Neural cell (in vitro differentiated cells): Measurements from ENCODE around the gene YJEFN3. TPM values are rescaled to one million over a fixed set of nuclear protein-coding genes. Genes with fewer than 3 reads are reported as not detected.

Experiments used
- H2AFZ ChIP-seq: fragments of 200-600, 300-800 bp; sonication (generic), shearing (Covaris generic); 2 replicates; pipeline ENCODE4 v1.6.0; 2014; ENCODE audit warnings: low read depth, mild to moderate bottlenecking, antibody characterized with exemption, low read length, moderate library complexity
- H3F3A ChIP-seq: fragments of 200-600 bp; shearing (Covaris generic); 2 replicates; pipeline ENCODE4 v1.6.1; 2016; ENCODE audit warnings: mild to moderate bottlenecking, moderate library complexity, mixed read lengths, antibody characterized with exemption, low read length; ENCODE audit not compliant: insufficient read depth, poor library complexity, severe bottlenecking
- H3K27ac ChIP-seq: fragments of 200-600, 300-800 bp; sonication (generic), shearing (Covaris generic); 2 replicates; pipeline ENCODE4 v1.5.1; 2014; ENCODE audit warnings: mild to moderate bottlenecking, low read length, moderate library complexity
- H3K27me3 ChIP-seq: fragments of 300-800, 200-600 bp; sonication (generic), shearing (Covaris generic); 2 replicates; pipeline ENCODE4 v1.6.0; 2014; ENCODE audit warnings: mild to moderate bottlenecking, low read depth, low read length, moderate library complexity; ENCODE audit not compliant: insufficient read depth
- H3K36me3 ChIP-seq: fragments of 300-800, 200-600 bp; sonication (generic), shearing (Covaris generic); 2 replicates; pipeline ENCODE4 v1.5.1; 2014; ENCODE audit warnings: mild to moderate bottlenecking, antibody characterized with exemption, low read length, moderate library complexity; ENCODE audit not compliant: insufficient read depth
- H3K4me2 ChIP-seq: fragments of 300-800, 200-600 bp; sonication (generic), shearing (Covaris generic); 2 replicates; pipeline ENCODE4 v1.6.0; 2014; ENCODE audit warnings: mild to moderate bottlenecking, low read length
- H3K4me3 ChIP-seq: fragments of 300-800, 200-600 bp; sonication (generic), shearing (Covaris generic); 2 replicates; pipeline ENCODE4 v1.5.1; 2014; ENCODE audit warnings: mild to moderate bottlenecking, low read length, moderate library complexity
- H3K79me2 ChIP-seq: fragments of 200-600 bp; shearing (Covaris generic); replicated peaks from 2 replicates; pipeline ENCODE4 v1.6.0; 2014; ENCODE audit warnings: mild to moderate bottlenecking, low read length, moderate library complexity; ENCODE audit not compliant: insufficient read depth
- H3K9ac ChIP-seq: fragments of 300-800, 200-600 bp; sonication (generic), shearing (Covaris generic); 2 replicates; pipeline ENCODE4 v1.6.1; 2016; ENCODE audit warnings: mild to moderate bottlenecking, low read length, mixed read lengths
- H3K9me2 ChIP-seq: fragments of 200-600 bp; shearing (Covaris generic); 2 replicates; pipeline ENCODE4 v1.6.1; 2016; ENCODE audit warnings: mild to moderate bottlenecking, low read length, mixed read lengths; ENCODE audit not compliant: insufficient read depth
- H3K9me3 ChIP-seq: fragments of 200-600, 300-800 bp; sonication (generic), shearing (Covaris generic); 2 replicates; pipeline ENCODE4 v1.6.1; 2016; ENCODE audit warnings: mild to moderate bottlenecking, mixed run types, low read length, moderate library complexity, mixed read lengths
- H4K20me1 ChIP-seq: fragments of 200-600 bp; shearing (Covaris generic); 2 replicates; pipeline ENCODE4 v1.6.1; 2016; ENCODE audit warnings: mild to moderate bottlenecking, mixed run types; ENCODE audit not compliant: insufficient read depth
- EP300 ChIP-seq: fragments of 450-650 bp; conservative IDR thresholded peaks from 2 replicates; pipeline ENCODE4 v1.6.1; 2014; ENCODE audit warnings: antibody characterized with exemption, mild to moderate bottlenecking, moderate library complexity; ENCODE audit not compliant: poor library complexity, severe bottlenecking
- EZH2 ChIP-seq: fragments of 200-600, 300-800 bp; shearing (Covaris generic), sonication (generic); IDR thresholded peaks from 2 replicates; pipeline ENCODE4 v1.6.1; 2014; ENCODE audit warnings: antibody characterized with exemption, low read length, borderline replicate concordance, mild to moderate bottlenecking; ENCODE audit not compliant: insufficient read depth, poor library complexity, severe bottlenecking
- MXI1 ChIP-seq: fragments of 450-650 bp; conservative IDR thresholded peaks from 2 replicates; pipeline ENCODE4 v1.6.1; 2014; ENCODE audit warnings: antibody characterized with exemption, mild to moderate bottlenecking; ENCODE audit not compliant: poor library complexity, severe bottlenecking
- POLR2AphosphoS5 ChIP-seq: IDR thresholded peaks from 2 replicates; pipeline ENCODE4 v1.6.1; 2012
- RAD21 ChIP-seq: fragments of 450-650 bp; conservative IDR thresholded peaks from 2 replicates; pipeline ENCODE4 v1.6.1; 2014; ENCODE audit warnings: antibody characterized with exemption, mild to moderate bottlenecking, moderate library complexity
- SMC3 ChIP-seq: fragments of 450-650 bp; conservative IDR thresholded peaks from 2 replicates; pipeline ENCODE4 v1.6.1; 2014; ENCODE audit warnings: antibody characterized with exemption, mild to moderate bottlenecking, moderate library complexity; ENCODE audit not compliant: poor library complexity
- TAF1 ChIP-seq: IDR thresholded peaks from 2 replicates; pipeline ENCODE4 v1.6.1; 2012; ENCODE audit warnings: low read depth
- polyA plus RNA-seq: library from polyadenylated mRNA; depleted of rRNA; stranded (reverse); fragments of >200 nt; gene quantifications from 2 replicates; pipeline ENCODE4 v1.2.3, GENCODE V29; 2014
- TF ChIP-seq, protein P1 (sequence below): fragments of 450-650 bp; IDR thresholded peaks from 2 replicates; pipeline ENCODE4 v1.5.1; 2014; ENCODE audit warnings: antibody characterized with exemption, mild to moderate bottlenecking, moderate library complexity; ENCODE audit not compliant: poor library complexity, severe bottlenecking
- TF ChIP-seq, protein P2 (sequence below): IDR thresholded peaks from 2 replicates; pipeline ENCODE4 v1.6.1; 2012; ENCODE audit warnings: borderline replicate concordance

The YJEFN3 gene
- polyA plus RNA-seq, 1 donor from 2014 or later, result 26.9 TPM

GRCh38 chr19:19490214-19490968 is 38.3 kb upstream of the YJEFN3 start:
- Histone ChIP-seq H3K9me2 (no peaks in the 10 kb centered on the region), H3K4me3 (no peak overlapping the region), H3K4me2 (no peak overlapping the region), H3K27ac (peak overlapping the region; percentile 89), H3K27me3 (no peaks in the 10 kb centered on the region), H4K20me1 (no peaks in the 10 kb centered on the region), H3K9me3 (no peaks in the 10 kb centered on the region), H3K9ac (peak overlapping the region; percentile 66), H3K36me3 (no peaks in the 10 kb centered on the region), H2AFZ (no peak overlapping the region), H3F3A (no peaks in the 10 kb centered on the region), H3K79me2 (no peaks in the 10 kb centered on the region)
- TF ChIP-seq EP300 (no peak), SMC3 (peak; percentile 86), TAF1 (peak; percentile 23), RAD21 (peak; percentile 94)
- TF ChIP-seq, protein P1, sequence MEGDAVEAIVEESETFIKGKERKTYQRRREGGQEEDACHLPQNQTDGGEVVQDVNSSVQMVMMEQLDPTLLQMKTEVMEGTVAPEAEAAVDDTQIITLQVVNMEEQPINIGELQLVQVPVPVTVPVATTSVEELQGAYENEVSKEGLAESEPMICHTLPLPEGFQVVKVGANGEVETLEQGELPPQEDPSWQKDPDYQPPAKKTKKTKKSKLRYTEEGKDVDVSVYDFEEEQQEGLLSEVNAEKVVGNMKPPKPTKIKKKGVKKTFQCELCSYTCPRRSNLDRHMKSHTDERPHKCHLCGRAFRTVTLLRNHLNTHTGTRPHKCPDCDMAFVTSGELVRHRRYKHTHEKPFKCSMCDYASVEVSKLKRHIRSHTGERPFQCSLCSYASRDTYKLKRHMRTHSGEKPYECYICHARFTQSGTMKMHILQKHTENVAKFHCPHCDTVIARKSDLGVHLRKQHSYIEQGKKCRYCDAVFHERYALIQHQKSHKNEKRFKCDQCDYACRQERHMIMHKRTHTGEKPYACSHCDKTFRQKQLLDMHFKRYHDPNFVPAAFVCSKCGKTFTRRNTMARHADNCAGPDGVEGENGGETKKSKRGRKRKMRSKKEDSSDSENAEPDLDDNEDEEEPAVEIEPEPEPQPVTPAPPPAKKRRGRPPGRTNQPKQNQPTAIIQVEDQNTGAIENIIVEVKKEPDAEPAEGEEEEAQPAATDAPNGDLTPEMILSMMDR, result peak; percentile 94

DNA sequence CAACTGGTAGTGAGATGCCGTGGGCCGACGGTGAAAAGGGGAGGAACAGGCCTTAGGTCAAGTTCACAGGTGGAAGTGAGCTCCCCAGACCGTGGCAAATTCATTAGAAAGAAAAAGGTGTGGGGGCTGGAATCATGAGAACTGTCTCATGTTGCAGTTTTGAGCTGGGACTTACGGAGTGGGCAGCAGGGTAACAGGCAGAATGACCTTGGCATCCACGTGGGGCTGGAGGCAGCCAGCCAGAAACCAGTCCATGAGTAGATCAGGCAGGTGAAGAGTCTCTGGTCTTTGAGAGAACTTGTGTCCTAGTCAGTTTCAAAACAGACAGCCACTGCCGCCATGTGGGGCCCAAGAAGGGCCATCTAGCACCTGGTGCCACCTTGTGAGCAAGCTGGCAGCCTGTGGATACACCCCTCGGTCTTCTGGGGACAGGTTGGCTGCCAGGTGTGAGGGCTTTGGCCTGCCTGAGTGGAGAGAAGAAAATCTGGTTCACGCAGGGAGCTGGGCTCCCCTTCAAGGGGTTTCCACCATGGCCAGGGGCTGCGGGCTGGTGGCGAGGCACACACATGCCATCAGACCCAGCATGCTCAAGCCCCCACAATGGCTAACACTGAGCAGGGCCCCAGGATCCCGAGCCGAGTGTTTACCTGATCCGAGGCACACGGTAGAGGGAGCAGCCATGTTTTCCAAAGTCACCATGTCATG is 37.2 kb upstream of the YJEFN3 start:
- Histone ChIP-seq H3K79me2 (no peaks in the 10 kb centered on the region), H3K27me3 (no peaks in the 10 kb centered on the region), H3K4me3 (no peak overlapping the region), H3K4me2 (no peak overlapping the region), H3K27ac (no peak overlapping the region), H3K36me3 (no peaks in the 10 kb centered on the region), H2AFZ (no peak overlapping the region), H3K9ac (no peak overlapping the region), H3K9me2 (no peaks in the 10 kb centered on the region), H4K20me1 (no peaks in the 10 kb centered on the region), H3K9me3 (no peaks in the 10 kb centered on the region), H3F3A (no peaks in the 10 kb centered on the region)
- TF ChIP-seq TAF1, result no peak
- no peak for TF ChIP-seq POLR2AphosphoS5
- TF ChIP-seq MXI1, result no peak
- TF ChIP-seq, protein P1, result no peak
- TF ChIP-seq EZH2, result no peak
- TF ChIP-seq SMC3, result no peak
- TF ChIP-seq, protein P2, sequence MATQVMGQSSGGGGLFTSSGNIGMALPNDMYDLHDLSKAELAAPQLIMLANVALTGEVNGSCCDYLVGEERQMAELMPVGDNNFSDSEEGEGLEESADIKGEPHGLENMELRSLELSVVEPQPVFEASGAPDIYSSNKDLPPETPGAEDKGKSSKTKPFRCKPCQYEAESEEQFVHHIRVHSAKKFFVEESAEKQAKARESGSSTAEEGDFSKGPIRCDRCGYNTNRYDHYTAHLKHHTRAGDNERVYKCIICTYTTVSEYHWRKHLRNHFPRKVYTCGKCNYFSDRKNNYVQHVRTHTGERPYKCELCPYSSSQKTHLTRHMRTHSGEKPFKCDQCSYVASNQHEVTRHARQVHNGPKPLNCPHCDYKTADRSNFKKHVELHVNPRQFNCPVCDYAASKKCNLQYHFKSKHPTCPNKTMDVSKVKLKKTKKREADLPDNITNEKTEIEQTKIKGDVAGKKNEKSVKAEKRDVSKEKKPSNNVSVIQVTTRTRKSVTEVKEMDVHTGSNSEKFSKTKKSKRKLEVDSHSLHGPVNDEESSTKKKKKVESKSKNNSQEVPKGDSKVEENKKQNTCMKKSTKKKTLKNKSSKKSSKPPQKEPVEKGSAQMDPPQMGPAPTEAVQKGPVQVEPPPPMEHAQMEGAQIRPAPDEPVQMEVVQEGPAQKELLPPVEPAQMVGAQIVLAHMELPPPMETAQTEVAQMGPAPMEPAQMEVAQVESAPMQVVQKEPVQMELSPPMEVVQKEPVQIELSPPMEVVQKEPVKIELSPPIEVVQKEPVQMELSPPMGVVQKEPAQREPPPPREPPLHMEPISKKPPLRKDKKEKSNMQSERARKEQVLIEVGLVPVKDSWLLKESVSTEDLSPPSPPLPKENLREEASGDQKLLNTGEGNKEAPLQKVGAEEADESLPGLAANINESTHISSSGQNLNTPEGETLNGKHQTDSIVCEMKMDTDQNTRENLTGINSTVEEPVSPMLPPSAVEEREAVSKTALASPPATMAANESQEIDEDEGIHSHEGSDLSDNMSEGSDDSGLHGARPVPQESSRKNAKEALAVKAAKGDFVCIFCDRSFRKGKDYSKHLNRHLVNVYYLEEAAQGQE, result no peak
- TF ChIP-seq RAD21, result no peak
- no peak for TF ChIP-seq EP300
